Activated CD4-positive, alpha-beta T cell treated with anti-CD3 and anti-CD28 coated beads, Interleukin-2, Interleukin-4, amounts not matched to agents 100 ng/mL and 50 ng/mL, durations not matched to agents 16 hours and 8 hours (primary cell): ENCODE measurements around the gene PCDH9.
"Not testable (repeated sequence)": the region's sequence is repeated elsewhere in the genome, so short reads cannot be mapped to it uniquely, and the experiment has no call there.

Source experiments
- DNase-seq: peaks from one replicate; pipeline ENCODE4 v3.0.0-alpha.2; 2020; ENCODE audit warnings: low spot score

The PCDH9 gene

DNA sequence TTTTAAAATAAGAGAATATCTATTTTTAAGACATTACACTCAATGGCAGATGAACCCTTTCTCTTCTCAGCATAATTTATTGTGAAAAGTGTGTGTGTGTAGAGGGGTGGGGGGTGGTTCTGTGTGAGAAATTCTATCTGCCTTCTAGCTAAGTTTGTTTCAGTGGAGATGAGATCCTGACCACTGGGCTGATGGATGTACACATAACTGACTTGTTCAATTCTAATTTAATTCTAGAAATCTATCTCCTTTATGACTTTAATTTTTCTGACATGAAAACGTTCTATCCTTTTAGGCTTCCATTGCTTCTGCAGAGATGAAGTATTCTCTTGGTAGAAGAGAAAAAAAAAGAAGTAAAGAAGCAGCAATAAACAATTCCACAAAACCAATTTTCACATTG is 891.6 kb downstream of the PCDH9 start:
- no peak for DNase-seq

DNA sequence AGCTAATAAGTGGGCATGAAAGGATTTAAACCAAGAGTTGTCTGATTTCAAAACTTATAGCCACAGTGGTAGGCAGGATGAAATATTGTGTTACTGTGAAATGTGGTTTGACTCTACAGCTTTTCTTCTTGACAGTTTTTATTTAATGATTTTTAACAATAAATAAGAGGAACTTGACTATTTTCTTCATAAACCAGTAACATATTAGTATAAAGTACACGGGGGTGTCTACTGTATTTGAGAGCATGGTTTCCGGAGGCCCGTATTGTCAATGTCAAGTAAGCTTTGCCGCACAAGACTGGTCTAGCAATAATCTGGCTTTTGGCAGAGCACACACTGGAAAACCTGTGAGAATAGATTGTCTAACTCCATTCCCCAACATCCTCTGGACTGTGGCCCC is 894.5 kb downstream of the PCDH9 start:
- no peak for DNase-seq

DNA sequence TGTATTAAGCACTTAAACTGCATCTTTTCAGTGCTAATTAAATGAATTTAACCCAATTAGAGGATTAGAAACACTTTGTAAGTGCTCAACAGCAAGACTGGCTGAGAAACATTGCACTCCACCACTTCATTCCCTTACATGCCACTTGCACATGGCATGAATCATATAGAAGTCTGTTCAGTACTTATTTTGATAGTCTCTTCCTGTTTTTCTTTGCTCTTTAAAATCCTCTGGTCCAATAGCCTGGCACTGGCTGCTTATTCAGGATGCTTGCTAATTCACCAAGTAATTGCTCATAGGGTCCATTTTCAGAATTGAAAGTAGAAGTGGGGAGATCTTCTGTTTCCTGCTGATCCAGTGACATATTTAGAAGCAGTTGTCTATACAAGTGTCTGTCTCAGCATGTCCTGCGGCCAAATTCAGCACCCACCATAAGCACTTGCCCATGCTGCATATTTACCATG is 900.1 kb downstream of the PCDH9 start:
- no peak for DNase-seq

DNA sequence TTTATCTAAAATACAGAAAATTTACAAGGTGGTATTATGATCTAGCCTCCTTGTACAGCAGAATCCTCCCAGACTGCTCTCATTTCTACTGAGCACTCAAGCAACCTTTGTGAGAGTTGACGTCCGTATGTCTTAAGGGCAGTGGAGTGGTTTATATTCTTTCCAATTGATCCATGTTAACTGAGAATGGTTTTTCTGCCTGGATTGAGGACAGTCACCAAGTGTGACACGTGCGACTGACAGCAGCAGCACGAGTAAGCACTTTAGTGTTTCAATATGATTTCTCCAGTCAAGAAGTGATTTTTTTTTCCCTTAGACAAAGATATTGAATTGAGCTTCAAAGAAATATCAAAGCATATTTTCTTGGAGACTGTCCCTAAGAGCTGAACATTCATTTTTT is 901.7 kb downstream of the PCDH9 start:
- DNase-seq, result no peak

DNA sequence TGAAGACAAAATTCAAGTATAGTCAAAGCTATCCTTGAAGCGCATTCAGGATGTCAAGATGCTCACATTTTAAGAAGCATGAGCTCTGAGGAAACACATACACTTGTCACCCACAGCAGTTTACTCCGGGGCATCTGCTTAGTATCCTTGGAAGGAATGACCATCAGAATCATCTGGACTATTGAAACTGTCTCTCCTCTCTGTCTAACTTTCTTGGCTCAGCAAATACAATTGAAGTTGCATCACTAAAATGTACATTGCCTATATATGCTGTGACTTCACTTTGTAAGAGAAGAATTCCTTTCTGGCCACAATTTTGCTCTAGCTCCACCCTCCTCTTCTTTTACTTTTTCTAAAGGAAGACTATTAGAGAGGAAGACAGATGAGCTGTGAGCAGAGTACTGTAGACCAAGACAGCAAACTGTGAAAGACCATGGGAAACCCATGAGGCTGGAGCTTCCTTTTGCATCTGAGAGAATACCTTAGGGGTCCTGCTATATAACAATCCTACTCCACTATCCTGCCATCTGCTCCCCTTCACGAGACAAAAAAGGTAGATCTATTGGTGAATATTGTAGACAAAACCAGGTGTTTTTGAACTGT is 906.3 kb downstream of the PCDH9 start:
- DNase-seq, result no peak

DNA sequence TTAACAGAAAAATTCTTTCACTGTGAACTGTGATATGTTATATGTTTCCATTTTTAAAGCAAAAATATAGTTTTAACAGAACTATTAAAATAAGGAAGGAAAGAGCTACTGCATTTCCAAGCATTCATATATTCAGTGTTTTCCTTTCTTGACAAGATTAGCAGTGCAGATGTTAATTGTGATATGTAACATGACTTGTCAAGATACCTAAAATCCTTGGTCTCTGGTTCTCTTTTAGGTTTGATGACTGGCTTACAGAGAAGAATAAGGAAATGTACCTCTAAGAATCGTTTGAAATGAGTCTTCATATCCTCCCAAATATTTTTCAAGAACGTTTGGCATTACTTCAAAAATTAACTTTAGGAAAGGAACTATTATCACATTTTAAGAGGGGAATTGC is 907.2 kb downstream of the PCDH9 start:
- DNase-seq, result no peak

DNA sequence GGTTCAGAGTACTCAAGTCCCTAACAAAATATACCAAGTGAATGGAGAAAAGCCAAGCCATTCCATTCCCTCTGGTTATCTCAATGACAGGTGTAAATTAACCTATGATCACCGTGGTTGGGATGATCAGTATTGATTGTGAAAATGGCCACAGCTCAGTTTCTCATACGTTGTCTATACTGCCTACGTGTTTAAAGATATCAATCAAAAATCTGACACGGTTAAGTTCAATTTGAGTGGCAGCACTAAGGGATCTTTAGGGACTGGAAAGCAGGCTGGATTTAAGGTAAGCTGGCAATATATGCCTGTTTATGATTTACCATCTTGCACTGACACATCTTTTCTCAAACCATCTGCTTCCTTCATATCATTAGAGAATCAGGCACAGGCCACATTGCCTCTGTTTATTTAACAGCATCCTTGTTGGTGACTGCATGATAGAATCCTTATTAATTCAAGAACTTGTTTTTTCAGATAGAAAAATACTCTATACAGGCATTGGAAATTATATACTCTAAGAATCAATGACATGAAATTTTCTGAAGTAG is 907.9 kb downstream of the PCDH9 start:
- DNase-seq, result no peak

DNA sequence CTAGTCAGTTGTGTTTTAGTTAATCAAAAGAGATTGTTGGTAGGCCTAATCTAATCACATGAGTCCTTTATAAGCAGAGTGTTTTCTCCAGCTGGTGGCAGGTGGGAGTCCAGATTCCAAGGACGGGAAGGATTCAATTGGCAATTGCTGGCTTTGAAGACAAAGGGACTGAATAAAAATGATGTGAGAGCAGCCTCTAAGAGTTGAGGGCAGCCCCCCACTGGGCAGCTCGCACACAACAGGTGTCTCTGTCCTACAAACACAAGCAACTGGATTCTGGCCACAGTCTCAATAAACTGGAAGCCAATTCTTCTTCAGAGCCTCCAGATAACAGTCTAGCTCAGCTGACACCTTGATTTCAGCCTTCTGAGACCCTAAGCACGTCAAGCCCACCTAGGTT is 915.2 kb downstream of the PCDH9 start:
- no peak for DNase-seq

DNA sequence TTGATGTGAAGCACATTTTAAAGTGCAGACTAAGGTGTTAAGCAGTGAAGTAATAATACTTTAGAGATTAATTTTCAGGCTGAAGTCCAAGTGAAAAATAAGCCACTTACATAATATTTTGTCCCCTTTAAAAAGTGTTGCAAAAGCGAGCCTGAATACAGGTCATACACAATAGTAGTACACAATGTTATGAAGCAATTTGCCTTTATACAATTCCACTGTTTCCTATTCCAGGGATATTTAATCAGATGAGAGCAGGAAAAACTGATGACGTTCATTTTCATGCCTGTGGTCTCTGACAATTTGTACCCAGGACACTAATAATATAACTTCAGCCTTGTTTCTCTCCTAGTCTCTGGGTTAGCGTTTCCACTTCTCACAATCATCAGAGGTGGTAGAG is 916.7 kb downstream of the PCDH9 start:
- no peak for DNase-seq

DNA sequence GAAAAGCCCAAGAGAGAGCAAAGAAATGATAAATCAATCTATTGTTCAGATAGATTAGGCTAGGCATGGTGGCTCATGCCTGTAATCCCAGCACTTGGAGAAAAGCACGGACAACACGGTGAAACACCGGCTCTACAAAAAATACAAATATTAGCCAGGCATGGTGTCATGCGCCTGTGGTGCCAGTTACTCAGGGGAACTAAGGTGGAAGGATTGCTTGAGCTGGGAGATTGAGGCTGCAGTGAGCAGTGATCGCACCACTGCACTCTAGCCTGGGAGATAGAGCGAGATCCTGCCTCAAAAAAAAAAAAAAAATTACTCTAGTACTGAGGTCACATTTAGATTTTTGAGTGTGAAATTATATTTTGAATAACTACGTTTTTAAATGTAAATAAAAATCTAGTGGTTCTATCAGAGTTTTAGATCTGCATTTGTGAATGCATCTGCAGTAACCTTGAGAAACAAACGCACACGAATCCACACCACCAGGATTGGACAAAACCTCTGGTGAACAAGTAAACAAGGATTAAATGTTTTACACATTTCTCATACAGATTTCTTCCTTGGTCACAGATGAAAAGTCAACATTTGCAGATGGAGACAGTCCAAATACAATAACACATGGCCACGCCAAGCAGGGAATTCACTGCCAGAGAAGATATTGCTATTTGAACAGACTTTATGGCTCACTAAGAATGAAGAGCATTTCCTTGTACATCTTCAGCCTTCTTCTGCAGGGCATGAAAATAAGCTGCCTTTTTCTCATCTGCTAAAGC is 917.6 kb downstream of the PCDH9 start:
- no peak for DNase-seq

DNA sequence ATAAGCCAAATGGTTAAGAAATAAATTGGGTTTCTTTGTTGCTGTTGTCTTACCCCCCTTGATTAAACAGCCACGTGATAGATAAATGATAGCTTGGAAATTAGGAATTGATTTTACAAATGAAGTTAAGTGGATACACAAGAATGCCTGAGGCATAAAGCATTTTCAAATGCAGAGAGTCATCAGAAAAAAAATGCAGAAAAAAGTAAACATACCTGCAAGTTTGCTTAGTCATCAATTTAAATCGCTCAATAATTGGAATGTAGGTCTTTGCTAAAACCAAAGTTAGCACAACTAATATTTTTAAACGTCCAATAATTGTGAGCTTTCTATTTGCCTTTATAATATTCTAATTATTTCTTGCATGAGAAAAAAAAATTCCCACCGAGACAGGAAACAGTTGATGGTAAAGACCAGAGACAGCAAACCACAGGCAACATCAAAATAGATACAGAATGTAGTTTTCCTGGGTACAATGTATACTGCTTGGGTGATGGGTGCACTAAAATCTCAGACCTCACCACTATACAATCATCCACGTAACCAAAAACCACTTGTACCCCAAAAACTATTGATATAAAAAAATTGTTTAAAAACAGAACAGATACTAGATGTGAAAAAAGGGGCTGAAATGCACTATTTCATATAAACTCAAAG is 924.0 kb downstream of the PCDH9 start:
- no peak for DNase-seq

DNA sequence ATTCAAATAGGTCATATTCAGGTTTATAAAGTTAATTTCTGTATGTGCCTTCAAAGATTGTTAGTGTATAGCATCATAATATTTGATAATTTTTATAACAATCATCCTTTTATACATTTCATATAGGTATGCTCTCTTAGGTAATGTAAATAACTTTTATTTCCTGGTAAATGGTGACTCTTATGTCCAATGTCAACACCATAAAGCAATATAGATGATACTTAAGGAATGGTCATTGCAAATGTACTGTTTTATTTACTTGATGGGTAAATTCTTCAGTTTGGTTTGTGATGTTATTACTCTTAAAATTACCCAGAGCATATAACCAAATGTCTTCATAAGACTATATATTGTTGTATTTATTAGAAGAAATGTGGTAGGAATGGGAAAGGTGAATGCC is 928.7 kb downstream of the PCDH9 start:
- no peak for DNase-seq

DNA sequence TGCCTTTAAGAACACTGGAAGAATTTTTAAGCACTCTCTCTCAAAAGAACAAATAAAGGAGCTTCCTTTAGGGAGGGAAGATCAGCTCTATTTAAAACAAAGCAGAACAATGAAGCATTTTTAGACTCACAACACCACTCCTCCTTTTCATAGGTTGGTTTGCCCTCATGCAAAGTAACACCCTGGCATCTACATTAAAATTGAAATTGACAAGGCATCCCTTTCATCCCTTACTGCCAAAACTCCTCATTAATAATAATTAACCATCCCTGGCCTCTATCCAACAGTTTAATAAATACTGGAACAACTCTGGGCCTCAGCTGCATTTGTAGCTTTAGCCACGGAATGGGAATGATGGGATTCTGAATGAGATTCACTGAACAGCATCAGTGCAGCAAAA is 929.1 kb downstream of the PCDH9 start:
- DNase-seq, result no peak

DNA sequence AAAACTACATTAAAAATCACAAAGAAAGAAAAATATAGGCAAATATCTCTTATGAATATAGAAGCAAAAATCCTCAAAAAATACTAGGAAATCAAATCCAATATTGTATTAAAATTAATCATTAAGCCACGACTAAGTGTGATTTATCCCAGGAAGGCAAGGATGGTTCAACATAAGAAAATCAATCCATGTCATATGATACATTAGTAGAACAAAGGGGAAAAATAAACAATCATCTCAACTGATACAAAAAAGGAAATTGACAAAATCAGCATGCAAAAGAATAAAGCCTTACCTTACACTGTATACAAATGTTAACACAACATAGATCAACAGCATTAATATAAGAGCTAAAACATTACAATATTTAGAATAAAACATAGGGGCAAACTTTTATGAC is 933.3 kb downstream of the PCDH9 start:
- DNase-seq, result no peak

DNA sequence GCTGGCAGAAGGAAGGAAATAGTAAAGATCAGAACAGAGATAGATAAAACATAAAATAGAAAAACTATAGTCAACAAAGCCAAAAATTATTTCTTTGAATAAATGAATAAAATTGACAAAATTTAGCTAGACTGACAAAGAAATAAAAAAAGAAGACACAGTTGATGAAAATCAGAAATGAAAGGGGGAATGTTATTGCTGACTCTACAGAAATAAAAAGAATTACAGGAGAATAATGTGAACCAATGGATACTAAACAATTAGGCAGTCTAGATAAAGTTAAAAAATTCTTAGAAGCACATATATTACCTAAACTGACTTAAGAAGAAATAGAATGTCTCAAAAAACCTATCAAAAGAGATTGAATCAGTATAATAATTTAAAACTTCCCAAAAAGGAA is 933.8 kb downstream of the PCDH9 start:
- no peak for DNase-seq

DNA sequence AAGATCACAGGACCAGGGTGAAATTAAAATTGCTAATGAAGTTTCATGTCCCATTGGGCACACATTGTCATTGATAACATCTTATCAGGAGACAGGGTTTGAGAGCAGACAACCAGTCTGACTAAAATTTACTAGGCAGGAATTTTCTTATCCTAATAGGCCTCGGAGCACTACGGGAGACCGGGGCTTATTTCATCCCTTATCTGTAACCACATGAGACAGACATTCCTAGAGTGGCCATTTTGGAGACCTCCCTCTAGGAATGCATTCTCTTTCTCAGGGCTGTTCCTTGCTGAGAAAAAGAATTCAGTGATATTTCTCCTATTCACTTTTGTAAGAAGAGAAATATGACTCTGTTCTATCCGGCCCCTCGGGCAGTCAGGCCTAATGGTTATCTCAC is 943.3 kb downstream of the PCDH9 start:
- not testable (repeated sequence) for DNase-seq

DNA sequence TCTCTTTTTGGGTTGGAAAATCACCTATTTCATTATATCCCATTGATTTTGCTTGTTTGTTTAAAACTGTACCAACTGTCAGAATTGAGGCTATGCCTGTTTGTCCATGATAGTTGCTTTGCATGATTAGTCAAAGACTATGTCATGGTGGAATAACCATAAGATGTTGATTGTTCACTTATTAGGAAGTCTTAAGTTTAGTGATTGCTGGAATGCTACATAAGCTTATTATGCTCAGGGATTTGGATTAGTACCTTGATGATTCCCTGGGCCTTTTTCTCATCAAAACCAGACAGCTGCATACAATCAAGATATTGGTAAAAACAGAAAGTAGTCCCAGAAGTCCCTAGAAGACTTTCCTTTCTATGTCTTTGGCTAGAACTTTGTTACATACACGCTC is 954.7 kb downstream of the PCDH9 start:
- no peak for DNase-seq

DNA sequence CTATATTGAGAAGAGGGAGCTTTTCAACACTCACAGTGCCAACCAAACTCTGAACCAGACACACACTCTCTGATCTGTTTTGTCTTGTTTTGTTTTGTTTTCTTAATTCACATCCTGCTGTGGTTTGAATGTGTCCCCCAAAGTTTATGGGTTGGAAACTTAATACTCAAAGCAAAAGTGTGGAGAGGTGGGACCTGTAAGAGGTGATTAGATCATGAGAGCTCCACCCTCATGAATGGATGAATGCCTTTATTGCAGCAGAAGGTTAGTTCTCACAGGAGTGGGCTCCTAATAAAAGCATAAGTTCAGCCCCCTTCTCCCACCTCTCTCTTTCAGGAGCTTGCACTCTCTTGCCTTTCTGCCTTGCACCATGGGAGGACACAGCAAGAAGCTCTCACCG is 957.1 kb downstream of the PCDH9 start:
- DNase-seq, result no peak

DNA sequence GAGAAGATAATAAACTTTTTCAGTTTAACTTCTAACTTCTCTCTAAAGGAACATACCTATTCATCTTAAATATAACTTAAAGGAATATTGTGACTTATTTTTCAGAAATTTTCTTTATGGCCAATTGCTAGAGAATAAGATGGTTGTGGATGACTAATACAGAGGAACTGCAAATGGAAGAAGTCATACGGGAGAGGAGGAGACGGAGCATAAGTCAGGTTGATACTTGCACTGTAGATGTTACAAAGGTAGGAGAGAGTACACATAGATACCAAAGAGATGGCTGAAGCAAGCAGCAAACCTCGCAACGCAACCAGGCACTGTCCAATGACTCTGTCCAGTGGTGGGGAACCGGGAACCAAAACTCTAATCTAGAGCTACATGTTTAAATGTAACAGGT is 963.4 kb downstream of the PCDH9 start:
- no peak for DNase-seq

DNA sequence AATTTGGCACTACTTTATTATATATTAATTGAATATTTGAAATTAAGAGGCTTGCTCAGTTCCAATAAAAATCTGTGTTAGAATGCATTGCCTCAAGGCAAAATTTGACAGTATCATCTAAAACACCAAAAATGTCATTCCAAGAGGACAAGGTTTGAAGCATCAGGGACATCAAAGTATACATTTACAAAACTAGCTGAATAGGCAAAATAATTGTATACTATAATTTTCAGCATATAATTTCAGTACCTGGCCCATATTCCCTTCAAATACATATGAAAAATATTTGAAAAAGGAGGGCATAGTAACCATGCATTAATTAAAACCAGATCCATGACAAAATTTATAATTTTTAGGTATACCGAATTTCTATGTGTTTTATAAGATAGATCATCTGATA is 963.8 kb downstream of the PCDH9 start:
- no peak for DNase-seq

DNA sequence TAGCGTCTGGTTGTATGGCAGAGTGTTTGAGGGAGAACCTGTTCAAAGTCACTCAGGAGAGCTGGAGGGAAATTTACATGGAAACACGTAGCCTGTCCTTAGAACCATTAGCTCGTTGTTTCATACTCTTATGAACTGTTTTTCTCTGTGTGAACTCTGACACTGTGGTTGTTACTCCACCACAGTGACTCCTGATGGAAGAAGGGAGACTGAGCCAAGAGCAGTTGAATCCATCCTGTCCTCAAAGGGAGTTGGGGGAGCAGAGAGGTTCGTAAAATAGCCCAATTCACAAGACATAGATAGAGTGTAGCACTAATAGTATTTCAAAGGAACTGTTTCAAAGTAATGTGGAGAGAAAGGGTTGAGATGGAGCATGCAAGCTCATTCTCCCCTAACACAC is 964.8 kb downstream of the PCDH9 start:
- no peak for DNase-seq

DNA sequence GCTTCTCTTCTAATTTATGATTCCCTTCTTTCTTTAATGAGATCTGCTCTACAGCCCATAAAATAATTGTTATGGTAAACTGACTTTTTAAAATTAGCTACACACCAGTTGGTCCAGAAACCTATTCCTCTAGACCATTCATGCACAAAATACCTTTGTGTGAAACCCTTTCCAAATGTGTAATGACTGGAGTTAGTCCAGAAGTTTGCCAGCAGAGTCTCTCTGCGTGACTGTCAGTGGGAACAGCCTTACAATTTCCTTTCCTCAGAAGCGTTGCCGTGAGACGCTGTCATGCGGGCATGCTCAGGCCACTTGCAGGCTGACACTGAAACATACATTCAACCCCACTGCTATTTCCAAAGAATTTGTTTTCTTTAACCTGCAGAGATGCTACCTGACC is 965.2 kb downstream of the PCDH9 start:
- no peak for DNase-seq

DNA sequence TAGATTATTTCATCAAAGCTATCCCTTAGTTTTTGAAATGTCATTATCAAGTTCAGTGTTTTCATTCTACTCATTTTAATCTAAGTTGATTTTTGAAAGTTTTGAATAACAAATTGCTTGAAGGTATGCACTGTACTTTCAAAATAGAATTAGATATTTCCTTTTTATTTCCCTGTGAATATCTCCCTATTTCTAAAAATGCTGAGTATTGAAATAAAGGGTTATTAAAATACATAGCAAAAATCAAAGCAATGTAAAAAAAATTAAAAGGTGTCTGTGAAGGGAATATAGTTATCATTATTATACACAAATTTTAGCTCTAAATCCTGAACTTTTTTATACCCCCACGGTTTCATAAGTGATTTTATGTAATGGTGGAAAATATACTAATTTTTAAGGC is 967.8 kb downstream of the PCDH9 start:
- no peak for DNase-seq
